GM21723 (cell line): ENCODE results near the gene NGEF.

Experiments used
- ATAC-seq: cut with Tn5 transposase; IDR thresholded peaks from one replicate; pipeline ENCODE4 v1.9.1; 2021; ENCODE audit warnings: mild to moderate bottlenecking, moderate library complexity; ENCODE audit not compliant: unreplicated experiment

Gene NGEF

DNA sequence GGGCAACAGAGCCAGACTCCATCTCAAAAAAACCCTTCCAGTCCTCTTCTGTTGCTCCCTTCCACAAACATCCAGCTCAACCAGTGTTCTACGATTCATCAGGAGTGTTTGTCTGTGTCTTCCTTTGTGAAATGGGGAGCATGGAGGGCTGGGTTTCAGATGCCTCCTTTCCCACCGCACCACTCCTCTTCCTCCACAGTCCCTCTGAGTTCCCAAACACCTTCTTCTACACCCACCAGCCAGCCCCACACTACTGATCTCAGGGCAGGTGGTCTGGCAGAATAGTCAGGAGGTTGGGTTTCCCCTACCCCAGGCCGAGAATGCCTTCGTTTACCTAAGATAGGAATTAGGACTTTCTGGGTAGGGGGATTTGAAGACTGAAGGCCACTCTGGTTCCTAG, 36.9 kb downstream of the NGEF start:
- no peak for ATAC-seq

DNA sequence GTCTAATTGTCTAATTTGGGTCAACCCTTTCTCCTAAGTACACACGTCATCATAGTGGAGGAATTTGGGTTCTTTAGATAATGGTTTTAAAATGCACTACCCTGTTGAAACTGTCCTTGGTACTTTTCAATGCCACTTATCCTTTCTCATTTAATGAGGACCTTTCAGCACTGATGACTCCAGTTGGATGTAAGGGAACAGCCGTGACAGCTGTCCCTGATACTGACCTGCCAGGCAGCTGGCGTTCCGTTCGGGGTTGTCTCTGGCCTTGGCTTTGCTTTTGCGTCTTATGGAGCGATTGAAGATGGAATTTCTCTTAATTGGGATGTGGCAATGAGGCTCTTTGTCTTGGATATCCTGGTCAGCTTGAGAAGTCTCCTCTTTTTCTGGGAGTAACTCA, 38.7 kb downstream of the NGEF start:
- ATAC-seq, result no peak

DNA sequence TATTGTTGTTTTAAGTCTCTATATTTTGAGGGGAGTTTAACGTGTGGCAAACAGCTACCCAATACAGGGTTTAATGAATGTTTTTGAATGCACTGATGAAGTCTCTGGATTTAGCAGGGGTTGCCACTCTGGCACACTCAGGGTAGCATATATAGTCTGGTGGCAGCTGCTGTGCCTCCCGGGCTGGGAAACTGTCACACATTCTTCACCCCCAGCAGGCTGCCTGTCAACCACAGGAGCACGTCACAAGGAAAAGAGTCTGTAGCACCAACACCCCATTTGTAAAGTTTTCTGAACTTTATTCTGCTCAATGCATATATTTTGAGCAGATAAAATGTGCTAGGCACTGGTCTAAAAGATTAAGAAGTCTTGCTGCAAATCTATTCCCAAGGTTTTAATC, 39.3 kb downstream of the NGEF start:
- ATAC-seq, result no peak

DNA sequence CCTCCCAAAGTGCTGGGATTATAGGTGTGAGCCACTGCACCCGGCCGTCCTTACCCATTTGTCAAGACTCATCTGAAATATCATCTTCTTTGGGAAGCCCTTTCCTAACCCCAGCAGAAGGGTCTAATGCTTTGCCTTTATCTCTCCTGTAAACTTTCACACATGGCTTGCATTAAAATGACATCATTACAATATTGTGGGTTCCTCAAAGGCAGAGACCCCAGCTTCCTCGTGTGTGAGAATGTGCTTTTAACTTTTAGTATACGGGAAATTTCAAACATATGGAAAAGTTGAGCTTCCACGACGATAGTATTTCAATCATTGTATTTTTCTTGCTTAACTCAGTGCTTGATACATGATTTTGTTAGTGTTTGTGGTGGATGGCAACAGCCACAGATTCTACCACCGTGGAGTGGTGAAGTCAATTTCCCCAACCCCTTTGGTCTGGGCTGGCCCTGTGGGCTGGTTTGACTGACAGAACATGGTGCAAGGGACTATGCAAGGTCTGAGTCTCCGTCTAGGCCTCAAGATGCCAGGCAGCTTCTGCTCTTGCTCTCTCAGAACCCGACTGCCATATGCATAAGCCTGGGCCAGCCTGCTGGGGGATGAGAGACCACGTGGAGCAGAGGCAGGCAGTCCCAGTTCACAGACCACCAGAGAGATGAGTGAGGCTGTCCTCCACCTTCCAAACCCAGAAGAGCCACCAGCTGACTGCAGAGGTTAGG, 39.9 kb downstream of the NGEF start:
- no peak for ATAC-seq

DNA sequence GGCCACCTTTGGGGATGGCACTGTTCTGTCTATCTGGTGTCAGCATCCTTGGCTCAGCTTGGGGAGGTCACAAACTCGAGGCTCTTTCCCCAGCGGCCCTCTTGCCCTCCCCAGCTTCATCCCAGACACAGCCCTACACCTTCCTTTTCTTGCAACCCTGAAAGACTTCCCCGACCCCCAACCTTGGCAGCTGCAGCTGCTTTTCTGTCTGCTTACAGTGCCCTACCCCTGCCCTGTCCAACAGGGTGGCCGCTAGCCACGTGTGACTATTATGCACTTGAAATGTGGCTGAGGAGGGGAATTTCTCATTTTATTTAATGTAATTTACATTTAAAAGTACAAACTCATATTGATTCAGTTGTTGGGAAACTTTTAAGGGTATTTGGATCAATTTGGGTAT, 41.3 kb downstream of the NGEF start:
- no peak for ATAC-seq

DNA sequence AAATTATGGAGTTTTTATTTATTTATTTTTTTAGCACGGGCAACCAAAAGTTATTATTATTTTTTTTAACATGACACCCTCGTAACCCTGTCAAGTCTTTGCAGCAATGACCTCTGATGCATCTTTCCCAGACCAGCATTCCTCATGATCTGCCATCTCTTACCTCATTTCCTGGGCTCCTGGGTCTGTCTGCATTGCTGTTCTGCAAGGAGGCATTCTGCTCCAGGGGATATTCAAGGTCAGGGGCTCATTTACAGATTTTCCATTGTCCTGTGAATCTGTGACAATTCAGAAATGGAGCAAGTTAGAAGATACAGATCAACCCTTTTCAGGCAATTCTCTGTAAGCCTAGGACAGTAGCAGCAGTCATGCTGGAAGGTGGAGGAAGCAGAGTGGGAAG, 43.0 kb downstream of the NGEF start:
- no peak for ATAC-seq

DNA sequence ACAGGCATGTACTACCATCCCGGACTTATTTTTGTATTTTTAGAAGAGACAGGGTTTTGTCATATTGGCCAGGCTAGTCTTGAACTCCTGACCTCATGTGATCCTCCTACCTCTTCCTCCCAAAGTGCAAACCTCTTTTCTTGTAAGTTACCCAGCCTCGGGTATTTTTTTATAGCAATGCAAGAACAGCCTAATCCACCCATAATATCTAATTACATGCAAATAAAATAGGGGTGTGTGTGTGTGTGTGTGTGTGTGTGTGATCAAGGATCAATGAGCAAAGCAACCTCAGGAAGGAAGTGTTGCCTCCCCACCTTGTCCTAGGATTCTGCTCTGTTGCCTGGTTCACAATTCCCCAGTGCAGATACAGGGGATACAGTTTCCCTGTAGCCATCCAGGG, 45.6 kb downstream of the NGEF start:
- ATAC-seq, result no peak

DNA sequence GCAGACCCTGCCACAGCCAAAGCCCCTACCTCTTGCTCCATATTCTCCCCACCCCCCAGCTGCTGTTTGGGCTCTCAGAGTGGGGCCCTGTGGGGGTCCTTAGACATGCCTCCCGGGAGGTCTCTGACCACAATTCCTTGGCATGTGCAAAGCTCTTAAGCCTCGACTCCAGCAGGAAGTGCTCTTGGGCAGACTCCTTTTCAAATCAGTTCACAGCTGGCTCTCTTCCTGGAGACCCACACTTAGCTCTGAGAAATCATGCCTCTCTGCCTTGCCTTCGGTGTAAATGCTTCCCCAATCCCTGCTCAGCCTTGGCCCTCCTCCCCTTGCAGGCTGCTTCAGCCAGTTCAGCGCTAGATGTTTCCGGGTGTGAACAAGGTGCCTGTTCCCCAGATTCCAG, 46.9 kb downstream of the NGEF start:
- no peak for ATAC-seq

DNA sequence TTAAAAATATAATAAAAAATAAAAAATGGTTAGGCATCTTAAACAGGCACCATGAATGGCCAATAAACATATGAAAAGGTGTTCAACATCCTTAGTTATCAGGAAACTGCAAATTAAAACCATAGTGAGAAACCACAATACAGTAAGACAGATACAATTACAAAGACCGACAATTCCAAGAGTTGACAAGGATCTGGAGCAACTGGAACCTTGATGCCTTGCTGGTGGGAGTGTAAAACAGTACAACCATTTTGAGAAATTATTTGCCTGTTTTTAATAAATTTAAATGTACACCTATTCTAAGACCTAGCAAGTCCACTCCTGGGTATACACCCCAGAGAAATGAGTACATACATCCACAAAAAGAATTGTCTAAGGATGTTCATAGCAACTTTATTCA, 49.1 kb downstream of the NGEF start:
- no peak for ATAC-seq

DNA sequence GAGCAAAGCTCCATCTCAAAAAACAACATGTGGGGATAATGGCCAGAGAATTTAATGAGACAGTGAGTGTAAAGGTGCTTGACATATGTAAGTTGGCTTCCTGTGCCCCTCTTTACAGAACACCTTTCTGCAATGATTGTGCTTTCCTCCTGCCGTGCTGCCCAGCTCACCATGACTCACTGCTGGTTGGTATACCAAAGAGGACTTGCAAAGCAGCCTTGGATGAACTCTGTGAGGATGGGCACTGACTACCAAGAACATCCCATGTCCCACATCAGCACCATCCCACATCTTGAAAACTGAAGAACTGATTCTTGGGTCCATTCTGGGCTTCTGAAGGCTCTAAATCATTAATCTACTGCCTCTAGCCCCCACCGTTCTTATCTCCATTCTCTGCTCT, 52.2 kb downstream of the NGEF start:
- ATAC-seq, result no peak

DNA sequence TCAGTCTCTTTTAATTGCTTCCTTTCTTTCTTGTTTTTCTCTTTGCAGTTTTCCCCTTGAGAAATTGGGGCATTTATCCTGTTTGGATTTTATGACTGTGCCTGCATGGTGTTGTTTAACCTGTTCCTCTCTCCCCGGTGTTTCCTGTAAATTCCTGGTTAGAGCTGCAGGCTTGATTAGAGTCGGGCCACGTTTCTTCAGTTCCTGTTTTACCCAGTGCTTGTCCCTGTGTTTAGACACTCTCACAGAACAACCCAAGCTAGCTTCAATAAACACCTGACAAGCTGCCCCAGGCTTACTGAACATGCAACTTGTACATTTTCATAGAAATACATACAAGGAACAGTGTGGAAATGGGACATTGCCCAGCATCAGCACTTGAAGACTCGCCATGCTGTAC, 53.9 kb downstream of the NGEF start:
- ATAC-seq, result no peak

DNA sequence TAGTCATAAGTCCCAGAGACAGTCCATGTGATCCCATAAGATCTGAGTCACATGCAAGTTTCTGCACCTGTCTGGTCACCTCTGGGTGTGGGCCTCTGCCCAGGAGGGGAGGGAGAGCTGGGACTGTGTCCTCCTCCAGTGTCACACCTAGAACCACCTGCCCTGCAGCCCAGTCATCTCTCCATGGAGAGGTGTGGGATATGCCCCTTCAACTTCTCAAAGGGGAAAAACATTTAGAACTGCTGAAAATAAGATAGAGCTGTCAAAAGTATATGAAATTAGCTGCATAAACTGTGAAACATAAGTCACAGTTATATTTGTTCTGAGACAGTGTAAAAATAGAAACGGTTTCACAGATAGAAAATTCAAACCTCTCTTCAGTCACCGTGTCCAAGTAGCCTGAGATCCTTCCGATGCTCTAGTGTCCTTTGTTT, 55.4 kb downstream of the NGEF start:
- ATAC-seq, result peak; percentile 54

DNA sequence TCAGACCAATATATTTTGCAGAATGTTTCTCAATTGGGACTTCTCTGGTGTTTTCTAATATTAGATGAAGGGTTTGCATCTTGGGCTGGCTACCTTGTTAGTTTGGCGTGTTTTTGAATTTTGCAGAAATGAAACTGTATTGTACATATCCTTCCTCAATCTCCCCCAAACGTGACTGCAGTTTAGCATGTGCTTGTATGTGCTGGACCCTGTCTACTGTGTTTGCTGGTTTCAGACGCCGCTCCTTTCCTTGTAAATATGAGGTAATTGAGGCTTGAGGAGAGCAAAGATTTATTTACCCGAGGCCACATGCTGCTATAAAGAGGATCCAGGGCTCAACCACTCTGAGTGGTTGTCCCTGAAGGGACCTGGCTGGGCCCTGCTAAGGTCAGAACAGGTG, 57.2 kb downstream of the NGEF start:
- ATAC-seq, result no peak

DNA sequence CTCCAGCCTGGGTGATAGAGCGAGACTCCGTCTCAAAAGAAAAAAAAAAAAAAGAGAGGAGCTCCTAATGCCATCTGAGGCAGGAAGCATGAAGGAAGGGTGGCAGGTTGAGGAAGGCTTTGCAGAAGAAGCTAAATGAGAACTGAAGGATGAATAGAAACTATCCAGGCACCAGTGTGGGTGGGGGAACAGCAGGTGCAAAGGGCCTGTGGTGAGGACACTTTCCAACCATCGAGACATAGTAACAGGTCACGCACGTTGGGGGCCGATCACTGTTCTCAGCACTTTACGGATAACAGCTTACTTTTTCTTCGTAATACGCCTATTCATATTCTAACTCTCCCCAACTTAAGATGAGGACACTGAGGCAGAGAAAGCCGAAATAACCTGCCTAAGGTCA, 58.4 kb downstream of the NGEF start:
- ATAC-seq, result no peak

DNA sequence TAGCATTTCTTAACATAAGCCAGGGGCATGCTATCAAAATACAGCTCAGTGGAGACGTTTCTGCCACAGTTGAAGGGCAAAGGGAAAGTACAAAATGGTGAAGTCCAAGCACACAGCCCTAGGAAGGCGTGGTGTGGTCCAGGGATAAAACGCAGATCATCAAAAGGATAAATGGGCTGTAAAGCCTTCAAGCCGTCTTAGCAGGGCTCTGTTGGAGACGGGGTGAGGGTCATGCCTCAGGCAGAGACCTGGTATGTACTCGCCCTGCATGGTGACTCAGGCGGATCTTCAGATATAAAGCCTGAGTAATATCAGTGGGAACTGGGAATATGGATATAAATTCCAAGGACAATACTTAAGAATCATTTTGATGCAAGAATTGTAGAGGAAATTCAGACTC, 61.2 kb downstream of the NGEF start:
- ATAC-seq, result no peak

DNA sequence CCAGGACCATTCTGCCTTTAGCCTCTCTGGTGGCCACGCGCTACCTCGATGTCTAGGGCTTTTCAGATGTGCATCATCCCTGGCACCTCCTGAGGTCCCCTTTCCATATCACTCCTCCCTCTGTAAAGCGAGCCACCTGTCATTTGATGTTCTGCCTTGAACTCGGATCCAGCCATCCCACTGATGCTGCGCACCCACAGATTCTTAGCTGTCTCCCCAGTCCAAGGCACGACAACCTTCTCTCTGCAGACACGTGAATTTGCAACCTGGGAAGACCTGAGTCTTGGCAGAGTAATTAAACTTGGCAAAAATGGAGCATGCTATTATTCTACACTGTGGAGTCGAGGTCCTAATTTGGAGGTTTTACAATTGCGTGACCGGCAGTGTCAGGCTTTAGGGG, 61.9 kb downstream of the NGEF start:
- no peak for ATAC-seq

DNA sequence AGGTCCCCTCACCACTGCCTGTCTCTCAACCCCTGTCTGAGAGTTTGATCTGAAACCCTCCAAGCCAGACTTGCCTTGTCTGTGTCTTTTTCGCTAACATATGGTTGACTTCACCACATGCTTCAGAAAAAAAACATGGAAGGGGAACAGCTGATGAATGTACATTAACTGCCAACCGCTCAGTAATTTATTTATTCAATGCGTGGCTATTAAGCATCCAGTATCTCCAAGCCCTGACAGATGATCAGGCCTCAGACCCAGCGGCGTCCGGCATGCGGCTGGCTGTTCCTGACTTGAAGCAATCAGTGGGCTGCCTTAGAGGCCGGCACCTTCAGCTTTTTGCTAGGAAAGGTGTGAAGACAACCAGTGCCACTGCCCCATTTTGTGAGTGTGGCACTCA, 62.3 kb downstream of the NGEF start:
- no peak for ATAC-seq

DNA sequence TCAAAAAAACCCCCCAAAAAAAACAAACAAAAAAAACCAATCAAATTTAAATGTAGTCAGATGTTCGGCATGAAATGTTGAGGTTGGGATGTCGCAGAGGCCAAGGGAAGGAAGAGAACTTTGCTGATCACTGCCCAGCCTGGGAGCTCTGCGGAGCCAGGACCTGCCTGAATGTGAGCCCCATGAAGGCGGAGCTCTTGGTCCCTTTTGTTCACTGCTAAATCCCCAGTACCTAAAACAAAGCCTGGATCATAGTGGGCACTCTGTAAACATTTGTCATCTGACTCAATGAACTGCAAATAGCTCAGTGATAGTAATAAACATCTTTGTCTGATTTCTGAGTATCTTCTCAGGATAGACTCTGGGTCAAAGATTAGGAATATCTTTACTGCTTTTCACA, 64.0 kb downstream of the NGEF start:
- no peak for ATAC-seq

DNA sequence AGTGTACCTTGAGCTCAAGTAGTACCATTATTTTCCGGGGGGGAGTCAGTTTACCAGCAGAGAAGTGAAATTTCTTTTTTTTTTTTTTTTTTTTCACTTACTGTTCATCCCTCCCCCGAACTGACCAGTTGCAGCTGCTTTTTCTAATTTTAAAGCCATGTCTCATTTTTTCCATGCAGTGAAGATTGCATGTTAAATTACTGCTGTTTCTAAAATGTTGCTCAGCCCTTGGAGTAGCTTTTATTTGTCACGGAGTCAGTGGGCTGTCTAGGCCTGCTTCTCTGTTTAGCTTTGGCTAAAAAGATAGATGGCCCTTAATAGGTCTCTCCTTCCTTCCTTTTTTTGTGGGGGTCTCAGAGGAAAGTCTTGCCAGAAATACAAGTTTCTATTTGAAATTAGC, 70.2 kb downstream of the NGEF start:
- no peak for ATAC-seq

DNA sequence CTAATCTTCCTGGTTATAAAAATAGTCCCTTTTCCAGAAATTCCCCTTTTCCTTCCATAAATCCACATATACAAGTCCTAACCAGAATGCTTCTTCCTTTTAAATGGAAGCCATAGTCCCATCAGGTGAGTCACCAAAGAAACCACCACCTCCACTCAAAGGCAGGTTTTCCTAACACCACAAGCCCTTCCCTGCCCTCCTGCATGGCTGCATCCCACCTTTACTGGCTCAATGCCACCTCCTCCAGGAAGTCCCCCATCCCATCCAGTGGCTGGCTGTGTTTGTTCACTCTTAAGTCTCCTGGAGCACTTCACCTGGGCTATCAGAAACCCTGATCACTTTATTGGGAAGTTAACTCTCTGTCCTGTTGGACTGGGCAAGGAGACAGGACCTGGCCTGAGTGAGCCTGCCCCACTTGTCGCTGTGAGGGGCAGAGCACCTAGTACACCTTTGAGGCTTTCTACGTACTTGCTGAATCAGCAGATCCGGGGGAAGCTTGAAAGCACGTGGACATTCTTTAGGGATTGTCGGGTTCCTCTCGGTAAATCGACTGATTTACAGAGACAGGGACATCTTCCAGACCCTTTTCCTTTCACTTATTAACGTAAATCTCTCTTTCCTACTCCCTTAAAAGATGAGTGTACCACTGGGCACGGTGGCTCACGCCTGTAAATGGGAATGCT, 71.0 kb downstream of the NGEF start:
- ATAC-seq, result no peak

DNA sequence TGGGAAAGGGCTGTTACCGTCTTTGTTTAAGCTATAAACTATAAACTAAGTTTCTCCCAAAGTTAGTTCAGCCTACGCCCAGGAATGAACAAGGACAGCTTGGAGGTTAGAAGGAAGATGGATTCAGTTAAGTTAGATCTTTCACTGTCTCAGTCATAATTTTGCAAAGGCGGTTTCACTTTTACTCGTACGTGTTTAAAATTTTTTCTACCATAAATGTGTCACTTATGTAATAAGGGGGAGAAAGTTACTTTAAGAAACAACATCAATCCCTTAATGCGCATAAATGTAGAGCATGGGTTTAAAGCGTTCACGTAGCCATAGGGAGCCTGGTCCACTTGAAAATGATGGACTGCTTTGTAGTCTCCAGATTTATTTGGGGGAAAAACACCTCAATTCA, 71.7 kb downstream of the NGEF start:
- ATAC-seq, result no peak

DNA sequence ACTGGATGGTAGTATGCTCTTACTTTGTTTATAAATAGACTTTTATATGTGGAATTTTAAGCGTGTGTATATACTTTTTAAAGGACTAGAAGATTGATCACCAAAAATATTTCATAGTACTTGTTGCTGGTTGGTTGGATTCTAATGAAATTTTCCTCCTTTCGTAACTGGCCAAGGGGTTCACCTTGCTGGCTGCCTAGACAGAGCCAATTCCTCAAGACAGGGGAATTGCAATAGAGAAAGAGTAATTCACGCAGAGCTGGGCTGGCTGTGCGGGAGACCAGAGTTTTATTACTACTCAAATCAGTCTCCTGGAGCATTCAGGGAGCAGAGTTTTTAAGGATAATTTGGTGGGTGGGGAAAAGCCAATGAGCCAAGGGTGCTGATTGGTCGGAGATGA, 72.3 kb downstream of the NGEF start:
- no peak for ATAC-seq
